GM18867 (cell line): ENCODE results near the gene KIF19.

Source experiments
- ATAC-seq: cut with Tn5 transposase; IDR thresholded peaks from one replicate; pipeline ENCODE4 v1.9.1; 2021; ENCODE audit warnings: mild to moderate bottlenecking, moderate library complexity; ENCODE audit not compliant: unreplicated experiment

KIF19 gene

GRCh38 chr17:74339537-74340195, 13.6 kb downstream of the KIF19 start:
- no peak for ATAC-seq

GRCh38 chr17:74340470-74341023, 14.5 kb downstream of the KIF19 start:
- ATAC-seq = no peak

GRCh38 chr17:74342224-74342623, 16.2 kb downstream of the KIF19 start:
- ATAC-seq = no peak

- no peak for ATAC-seq
These were observed 17.1 kb downstream of the KIF19 start for GRCh38 chr17:74343121-74343520.

- no peak for ATAC-seq
These were observed 17.7 kb downstream of the KIF19 start for GRCh38 chr17:74343526-74344284.

- ATAC-seq = no peak
These were observed 18.6 kb downstream of the KIF19 start for GRCh38 chr17:74344658-74345057.

GRCh38 chr17:74345433-74346241, 19.6 kb downstream of the KIF19 start:
- no peak for ATAC-seq

- ATAC-seq = no peak
These were observed 21.6 kb downstream of the KIF19 start for GRCh38 chr17:74347646-74348045.

- no peak for ATAC-seq
These were observed 23.1 kb downstream of the KIF19 start for GRCh38 chr17:74349120-74349519.

GRCh38 chr17:74350486-74350885, 24.5 kb downstream of the KIF19 start:
- ATAC-seq = no peak

GRCh38 chr17:74351552-74352210, 25.7 kb downstream of the KIF19 start:
- no peak for ATAC-seq

GRCh38 chr17:74353446-74354060, 27.5 kb downstream of the KIF19 start:
- ATAC-seq = no peak

GRCh38 chr17:74354123-74354522, 28.1 kb downstream of the KIF19 start:
- no peak for ATAC-seq

- no peak for ATAC-seq
These were observed 28.5 kb downstream of the KIF19 start for GRCh38 chr17:74354561-74354960.

GRCh38 chr17:74355065-74355464, 29.0 kb downstream of the KIF19 start:
- ATAC-seq = no peak

- no peak for ATAC-seq
These were observed 30.8 kb downstream of the KIF19 start for GRCh38 chr17:74356646-74357465.

- no peak for ATAC-seq
These were observed 31.4 kb downstream of the KIF19 start for GRCh38 chr17:74357466-74357809.

- no peak for ATAC-seq
These were observed 32.7 kb downstream of the KIF19 start for GRCh38 chr17:74358697-74359096.

GRCh38 chr17:74359916-74360315, 33.9 kb downstream of the KIF19 start:
- ATAC-seq = no peak

GRCh38 chr17:74360899-74361229, 34.8 kb downstream of the KIF19 start:
- no peak for ATAC-seq
